ENCODE results near the gene TMEM135.

TMEM135 gene

GRCh38 chr11:87366763-87367405, 329.1 kb downstream of the TMEM135 start:
- DNase-seq, result no peak

GRCh38 chr11:87368151-87368550, 330.4 kb downstream of the TMEM135 start:
- DNase-seq, result no peak

- DNase-seq, result no peak
These were observed 331.2 kb downstream of the TMEM135 start for GRCh38 chr11:87368858-87369480.

GRCh38 chr11:87369888-87370287, 332.2 kb downstream of the TMEM135 start:
- DNase-seq, result no peak

GRCh38 chr11:87372065-87372464, 334.3 kb downstream of the TMEM135 start:
- no peak for DNase-seq

Data from CD4-positive, alpha-beta T cell treated with Interleukin-10 for 1 hour (primary cell).